NB4 (cell line): ENCODE measurements around the gene DOC2B.

ENCODE experiments used
- MYC ChIP-seq: IDR thresholded peaks from 2 replicates; pipeline ENCODE4 v1.6.1; 2011; ENCODE audit warnings: low read depth, low read length
- POLR2A ChIP-seq: IDR thresholded peaks from 2 replicates; pipeline ENCODE4 v1.6.1; 2011; ENCODE audit warnings: mild to moderate bottlenecking; ENCODE audit not compliant: insufficient read length; ENCODE audit errors: extremely low read depth
- TF ChIP-seq, protein P1 (sequence below): IDR thresholded peaks from one replicate; pipeline ENCODE4 v1.5.1; 2012; ENCODE audit warnings: low read depth, low read length

DNA sequence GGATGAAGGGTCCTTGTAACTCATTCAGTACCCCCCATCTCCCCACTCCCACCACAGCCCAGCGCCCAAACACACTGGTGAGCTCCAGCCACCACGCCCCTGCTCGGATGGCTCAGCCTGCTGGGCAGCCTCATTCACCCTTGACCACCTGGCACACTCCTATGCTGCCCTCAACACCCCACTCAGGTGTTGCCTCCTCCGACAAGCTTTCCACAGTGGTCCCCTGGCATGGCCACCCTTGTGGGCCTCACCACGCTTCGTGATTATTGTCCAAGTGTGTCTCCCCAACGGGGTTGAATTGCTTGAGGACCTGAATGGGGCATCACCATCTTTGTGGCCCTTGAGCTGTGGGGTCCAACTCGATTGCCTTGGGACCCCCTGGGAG, 12.0 kb upstream of the DOC2B start:
- TF ChIP-seq, protein P1, sequence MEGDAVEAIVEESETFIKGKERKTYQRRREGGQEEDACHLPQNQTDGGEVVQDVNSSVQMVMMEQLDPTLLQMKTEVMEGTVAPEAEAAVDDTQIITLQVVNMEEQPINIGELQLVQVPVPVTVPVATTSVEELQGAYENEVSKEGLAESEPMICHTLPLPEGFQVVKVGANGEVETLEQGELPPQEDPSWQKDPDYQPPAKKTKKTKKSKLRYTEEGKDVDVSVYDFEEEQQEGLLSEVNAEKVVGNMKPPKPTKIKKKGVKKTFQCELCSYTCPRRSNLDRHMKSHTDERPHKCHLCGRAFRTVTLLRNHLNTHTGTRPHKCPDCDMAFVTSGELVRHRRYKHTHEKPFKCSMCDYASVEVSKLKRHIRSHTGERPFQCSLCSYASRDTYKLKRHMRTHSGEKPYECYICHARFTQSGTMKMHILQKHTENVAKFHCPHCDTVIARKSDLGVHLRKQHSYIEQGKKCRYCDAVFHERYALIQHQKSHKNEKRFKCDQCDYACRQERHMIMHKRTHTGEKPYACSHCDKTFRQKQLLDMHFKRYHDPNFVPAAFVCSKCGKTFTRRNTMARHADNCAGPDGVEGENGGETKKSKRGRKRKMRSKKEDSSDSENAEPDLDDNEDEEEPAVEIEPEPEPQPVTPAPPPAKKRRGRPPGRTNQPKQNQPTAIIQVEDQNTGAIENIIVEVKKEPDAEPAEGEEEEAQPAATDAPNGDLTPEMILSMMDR, result no peak
- TF ChIP-seq POLR2A, result no peak
- TF ChIP-seq MYC, result no peak
